ENCODE results near the gene ZAR1L.

ZAR1L gene

GRCh38 chr13:32334671-32335070 lies 19.5 kb upstream of the ZAR1L start:
- H3K4me3 ChIP-seq (ENCODE audit: control insufficient read depth, low read depth, low read length): no peak overlapping the region
- peak; percentile 6 for DNase-seq (ENCODE audit: low read depth)
- TF ChIP-seq, protein P1, sequence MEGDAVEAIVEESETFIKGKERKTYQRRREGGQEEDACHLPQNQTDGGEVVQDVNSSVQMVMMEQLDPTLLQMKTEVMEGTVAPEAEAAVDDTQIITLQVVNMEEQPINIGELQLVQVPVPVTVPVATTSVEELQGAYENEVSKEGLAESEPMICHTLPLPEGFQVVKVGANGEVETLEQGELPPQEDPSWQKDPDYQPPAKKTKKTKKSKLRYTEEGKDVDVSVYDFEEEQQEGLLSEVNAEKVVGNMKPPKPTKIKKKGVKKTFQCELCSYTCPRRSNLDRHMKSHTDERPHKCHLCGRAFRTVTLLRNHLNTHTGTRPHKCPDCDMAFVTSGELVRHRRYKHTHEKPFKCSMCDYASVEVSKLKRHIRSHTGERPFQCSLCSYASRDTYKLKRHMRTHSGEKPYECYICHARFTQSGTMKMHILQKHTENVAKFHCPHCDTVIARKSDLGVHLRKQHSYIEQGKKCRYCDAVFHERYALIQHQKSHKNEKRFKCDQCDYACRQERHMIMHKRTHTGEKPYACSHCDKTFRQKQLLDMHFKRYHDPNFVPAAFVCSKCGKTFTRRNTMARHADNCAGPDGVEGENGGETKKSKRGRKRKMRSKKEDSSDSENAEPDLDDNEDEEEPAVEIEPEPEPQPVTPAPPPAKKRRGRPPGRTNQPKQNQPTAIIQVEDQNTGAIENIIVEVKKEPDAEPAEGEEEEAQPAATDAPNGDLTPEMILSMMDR (conservative IDR thresholded peaks at IDR 0.05; ENCODE audit: control insufficient read depth, insufficient read depth, low read depth, low read length): no peak

DNA sequence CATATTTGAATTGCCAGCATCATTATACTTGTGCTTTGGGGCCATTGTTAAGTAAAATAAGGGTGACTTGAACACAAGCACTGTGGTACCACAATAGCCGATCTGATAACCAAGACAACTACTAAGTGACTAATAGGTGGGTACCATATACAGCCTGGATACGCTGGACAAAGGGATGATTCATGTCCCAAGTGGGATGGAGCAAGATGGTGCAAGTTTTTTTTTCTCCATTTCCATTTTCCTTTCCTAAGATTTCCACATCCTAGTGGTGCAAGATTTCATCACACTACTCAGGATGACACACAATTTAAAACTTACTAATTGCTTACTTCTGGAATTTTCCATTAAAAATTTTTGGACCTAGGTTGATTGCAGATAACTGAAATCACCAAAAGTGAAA lies 15.3 kb upstream of the ZAR1L start:
- DNase-seq (ENCODE audit: low read depth): peak; percentile 96
- TF ChIP-seq, protein P1 (conservative IDR thresholded peaks at IDR 0.05; ENCODE audit: control insufficient read depth, insufficient read depth, low read depth, low read length): no peak

DNA sequence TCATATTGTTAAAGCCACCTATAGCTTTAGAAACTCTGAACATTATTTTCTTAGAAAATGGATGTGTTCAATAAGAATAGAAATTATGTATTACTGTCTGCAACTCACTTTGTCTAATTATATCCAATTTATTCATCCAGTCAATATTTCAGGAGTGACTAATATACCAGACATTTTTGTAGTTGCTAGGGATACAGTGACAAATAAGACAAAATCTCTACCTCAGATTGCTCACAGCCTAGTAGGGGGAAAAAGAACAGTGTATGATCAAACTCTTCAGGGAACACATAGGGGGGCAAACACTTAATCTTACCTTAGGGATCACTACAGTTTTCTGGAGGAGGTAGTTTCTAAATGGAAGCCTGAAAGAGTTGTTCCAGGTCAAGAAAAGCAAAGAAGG lies 8.7 kb upstream of the ZAR1L start:
- DNase-seq (ENCODE audit: low read depth): peak; percentile 74
- TF ChIP-seq, protein P1 (conservative IDR thresholded peaks at IDR 0.05; ENCODE audit: control insufficient read depth, insufficient read depth, low read depth, low read length): no peak
- no peak overlapping the region for H3K4me3 ChIP-seq (ENCODE audit: control insufficient read depth, low read depth, low read length)

More for the DNA sequence above, 15.3 kb upstream of the ZAR1L start:
- H3K4me3 ChIP-seq (ENCODE audit: control insufficient read depth, low read depth, low read length): no peak overlapping the region

- TF ChIP-seq, protein P1 (conservative IDR thresholded peaks at IDR 0.05; ENCODE audit: control insufficient read depth, insufficient read depth, low read depth, low read length): no peak
- H3K4me3 ChIP-seq (ENCODE audit: control insufficient read depth, low read depth, low read length): no peak overlapping the region
- no peak for DNase-seq (ENCODE audit: low read depth)
Measured at GRCh38 chr13:32320528-32320927, 5.4 kb upstream of the ZAR1L start.

DNA sequence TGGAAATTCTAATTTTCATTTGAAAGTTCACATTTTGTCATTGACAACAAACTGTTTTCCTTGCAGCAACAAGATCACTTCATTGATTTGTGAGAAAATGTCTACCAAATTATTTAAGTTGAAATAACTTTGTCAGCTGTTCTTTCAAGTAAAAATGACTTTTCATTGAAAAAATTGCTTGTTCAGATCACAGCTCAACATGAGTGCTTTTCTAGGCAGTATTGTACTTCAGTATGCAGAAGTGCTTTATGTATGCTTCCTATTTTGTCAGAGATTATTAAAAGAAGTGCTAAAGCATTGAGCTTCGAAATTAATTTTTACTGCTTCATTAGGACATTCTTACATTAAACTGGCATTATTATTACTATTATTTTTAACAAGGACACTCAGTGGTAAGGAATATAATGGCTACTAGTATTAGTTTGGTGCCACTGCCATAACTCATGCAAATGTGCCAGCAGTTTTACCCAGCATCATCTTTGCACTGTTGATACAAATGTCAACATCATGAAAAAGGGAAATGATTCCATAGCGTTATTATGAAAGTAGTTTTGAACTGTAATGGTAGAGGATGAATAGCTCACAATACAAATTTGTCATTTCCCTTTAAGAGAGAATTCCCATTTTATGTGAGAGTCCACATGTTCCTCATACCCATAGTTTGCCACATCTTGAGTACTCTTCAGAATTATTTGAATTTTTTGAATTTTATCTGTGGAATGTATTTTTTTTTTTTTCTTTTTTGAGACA lies 2.7 kb upstream of the ZAR1L start:
- DNase-seq (ENCODE audit: low read depth): no peak
- TF ChIP-seq, protein P1 (conservative IDR thresholded peaks at IDR 0.05; ENCODE audit: control insufficient read depth, insufficient read depth, low read depth, low read length): no peak
- H3K4me3 ChIP-seq (ENCODE audit: control insufficient read depth, low read depth, low read length): no peak overlapping the region

DNA sequence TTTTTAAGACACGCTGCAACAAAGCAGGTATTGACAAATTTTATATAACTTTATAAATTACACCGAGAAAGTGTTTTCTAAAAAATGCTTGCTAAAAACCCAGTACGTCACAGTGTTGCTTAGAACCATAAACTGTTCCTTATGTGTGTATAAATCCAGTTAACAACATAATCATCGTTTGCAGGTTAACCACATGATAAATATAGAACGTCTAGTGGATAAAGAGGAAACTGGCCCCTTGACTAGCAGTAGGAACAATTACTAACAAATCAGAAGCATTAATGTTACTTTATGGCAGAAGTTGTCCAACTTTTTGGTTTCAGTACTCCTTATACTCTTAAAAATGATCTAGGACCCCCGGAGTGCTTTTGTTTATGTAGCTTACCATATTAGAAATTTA lies 1.3 kb upstream of the ZAR1L start:
- TF ChIP-seq, protein P1 (conservative IDR thresholded peaks at IDR 0.05; ENCODE audit: control insufficient read depth, insufficient read depth, low read depth, low read length): no peak
- peak overlapping the region; percentile 89 for H3K4me3 ChIP-seq (ENCODE audit: control insufficient read depth, low read depth, low read length)
- peak; percentile 25 for DNase-seq (ENCODE audit: low read depth)
